ENCODE data around the gene CNIH3.

DNA sequence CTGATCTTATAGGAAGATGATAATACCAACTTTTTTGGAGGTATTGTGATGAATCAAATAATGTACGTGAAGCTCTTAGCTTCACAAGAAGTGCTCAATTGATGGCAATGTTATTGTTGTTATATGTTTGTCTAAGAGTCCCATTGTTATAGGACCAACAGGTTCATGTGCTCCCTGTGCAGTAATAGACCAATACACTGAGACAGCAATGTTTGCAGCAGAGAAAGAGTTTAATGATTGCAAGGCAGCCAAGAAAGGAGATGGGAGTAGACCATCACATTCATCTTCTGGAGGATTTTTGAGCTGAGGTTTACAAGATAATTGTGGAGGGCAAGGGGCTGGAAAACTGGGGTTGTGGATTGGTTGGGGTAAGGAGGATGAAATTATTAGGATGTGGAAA lies 143.0 kb downstream of the CNIH3 start:
- no peak for TF ChIP-seq CTCF (IDR thresholded peaks at IDR 0.05; ENCODE audit: borderline replicate concordance, extremely low read depth, low read length, poor library complexity, severe bottlenecking)
- no peak for TF ChIP-seq EZH2 (IDR thresholded peaks at IDR 0.05; ENCODE audit: borderline replicate concordance, low read depth, low read length, severe bottlenecking)

Data from DND-41 (cell line).